Measurements from ENCODE around the gene SRMS. TPM values are rescaled to one million over a fixed set of nuclear protein-coding genes. Genes with fewer than 3 reads are reported as not detected.

The SRMS gene
- total RNA-seq, 1 donor from 2014 or later, result not detected

- Histone ChIP-seq H3K27me3 (no peaks in the 10 kb centered on the region), H3K4me1 (no peaks in the 10 kb centered on the region), H3K36me3 (no peaks in the 10 kb centered on the region), H3K9me3 (no peaks in the 10 kb centered on the region), H3K4me3 (no peak overlapping the region), H3K27ac (no peak overlapping the region)
- TF ChIP-seq, protein P1, sequence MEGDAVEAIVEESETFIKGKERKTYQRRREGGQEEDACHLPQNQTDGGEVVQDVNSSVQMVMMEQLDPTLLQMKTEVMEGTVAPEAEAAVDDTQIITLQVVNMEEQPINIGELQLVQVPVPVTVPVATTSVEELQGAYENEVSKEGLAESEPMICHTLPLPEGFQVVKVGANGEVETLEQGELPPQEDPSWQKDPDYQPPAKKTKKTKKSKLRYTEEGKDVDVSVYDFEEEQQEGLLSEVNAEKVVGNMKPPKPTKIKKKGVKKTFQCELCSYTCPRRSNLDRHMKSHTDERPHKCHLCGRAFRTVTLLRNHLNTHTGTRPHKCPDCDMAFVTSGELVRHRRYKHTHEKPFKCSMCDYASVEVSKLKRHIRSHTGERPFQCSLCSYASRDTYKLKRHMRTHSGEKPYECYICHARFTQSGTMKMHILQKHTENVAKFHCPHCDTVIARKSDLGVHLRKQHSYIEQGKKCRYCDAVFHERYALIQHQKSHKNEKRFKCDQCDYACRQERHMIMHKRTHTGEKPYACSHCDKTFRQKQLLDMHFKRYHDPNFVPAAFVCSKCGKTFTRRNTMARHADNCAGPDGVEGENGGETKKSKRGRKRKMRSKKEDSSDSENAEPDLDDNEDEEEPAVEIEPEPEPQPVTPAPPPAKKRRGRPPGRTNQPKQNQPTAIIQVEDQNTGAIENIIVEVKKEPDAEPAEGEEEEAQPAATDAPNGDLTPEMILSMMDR (IDR thresholded peaks at IDR 0.05), result no peak
- intact Hi-C loops (cut with DNase I), result no loop called here
- DNase-seq (ENCODE audit: low spot score in 2 of 2), result no peak
Observed at GRCh38 chr20:63543733-63544132, 3.8 kb downstream of the SRMS start.

GRCh38 chr20:63543131-63543530 is 4.4 kb downstream of the SRMS start:
- Histone ChIP-seq H3K27me3 (no peaks in the 10 kb centered on the region), H3K36me3 (no peaks in the 10 kb centered on the region), H3K9me3 (no peaks in the 10 kb centered on the region), H3K27ac (no peak overlapping the region), H3K4me3 (no peak overlapping the region), H3K4me1 (no peaks in the 10 kb centered on the region)
- no peak for DNase-seq (ENCODE audit: low spot score in 2 of 2)
- TF ChIP-seq, protein P1 (IDR thresholded peaks at IDR 0.05), result no peak
- intact Hi-C loops (cut with DNase I), result no loop called here

DNA sequence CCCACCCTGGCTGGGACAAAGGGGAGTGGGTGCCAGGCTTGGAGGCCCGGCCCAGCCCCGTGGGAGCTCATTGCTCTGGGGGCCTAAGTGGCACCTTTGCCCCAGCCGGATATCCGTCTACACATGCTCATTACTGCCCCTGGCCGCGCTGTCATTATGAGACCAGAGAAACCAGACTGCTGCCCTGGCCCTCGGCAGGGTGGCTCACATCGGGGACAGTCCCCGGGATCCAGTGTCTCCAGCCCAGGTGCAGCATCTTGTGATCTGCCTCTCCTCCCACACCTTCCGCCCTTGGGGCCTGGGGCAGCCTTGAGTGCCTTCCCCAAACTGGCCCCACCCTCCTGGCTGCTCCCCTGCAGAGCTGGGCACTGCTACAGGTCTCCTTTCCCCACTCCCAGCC is 4.9 kb downstream of the SRMS start:
- H3K4me1 ChIP-seq, result no peaks in the 10 kb centered on the region
- H3K27ac ChIP-seq, result no peak overlapping the region
- DNase-seq (ENCODE audit: low spot score in 2 of 2), result no peak
- TF ChIP-seq, protein P1 (IDR thresholded peaks at IDR 0.05), result no peak
- no peak overlapping the region for H3K4me3 ChIP-seq
- intact Hi-C loops (cut with DNase I), result no loop called here
- no peaks in the 10 kb centered on the region for H3K27me3 ChIP-seq
- H3K9me3 ChIP-seq, result no peaks in the 10 kb centered on the region
- no peaks in the 10 kb centered on the region for H3K36me3 ChIP-seq

DNA sequence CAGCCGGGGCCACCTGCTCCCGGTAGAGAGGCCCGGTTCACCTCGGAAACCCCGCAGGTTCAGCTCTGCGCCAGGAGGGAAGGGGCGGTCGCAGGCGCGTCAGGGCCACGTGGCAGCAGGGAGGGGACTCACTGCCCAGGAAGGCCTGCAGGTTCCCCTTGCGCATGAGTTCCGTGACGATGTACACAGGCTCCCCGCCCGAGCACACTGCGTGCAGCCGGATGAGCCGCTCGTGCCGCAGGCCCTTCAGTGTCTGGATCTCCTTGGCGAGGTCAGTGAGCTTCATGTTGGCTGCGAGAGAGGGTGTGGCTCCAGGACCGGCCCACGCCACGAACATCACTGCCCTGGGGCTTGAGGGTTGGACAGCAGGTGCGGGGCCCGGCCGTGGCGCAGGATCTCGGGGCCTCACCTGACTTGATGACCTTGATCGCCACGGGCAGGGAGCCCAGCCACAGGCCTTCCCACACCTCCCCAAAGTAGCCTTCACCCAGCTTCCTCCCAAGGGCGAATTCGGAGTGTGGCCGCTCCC is 5.5 kb downstream of the SRMS start:
- TF ChIP-seq, protein P1 (IDR thresholded peaks at IDR 0.05), result no peak
- no peak overlapping the region for H3K4me3 ChIP-seq
- H3K9me3 ChIP-seq, result no peaks in the 10 kb centered on the region
- DNase-seq (ENCODE audit: low spot score in 2 of 2), result no peak
- no peaks in the 10 kb centered on the region for H3K36me3 ChIP-seq
- no peaks in the 10 kb centered on the region for H3K4me1 ChIP-seq
- no peaks in the 10 kb centered on the region for H3K27me3 ChIP-seq
- intact Hi-C loops (cut with DNase I), result no loop called here
- H3K27ac ChIP-seq, result no peak overlapping the region

DNA sequence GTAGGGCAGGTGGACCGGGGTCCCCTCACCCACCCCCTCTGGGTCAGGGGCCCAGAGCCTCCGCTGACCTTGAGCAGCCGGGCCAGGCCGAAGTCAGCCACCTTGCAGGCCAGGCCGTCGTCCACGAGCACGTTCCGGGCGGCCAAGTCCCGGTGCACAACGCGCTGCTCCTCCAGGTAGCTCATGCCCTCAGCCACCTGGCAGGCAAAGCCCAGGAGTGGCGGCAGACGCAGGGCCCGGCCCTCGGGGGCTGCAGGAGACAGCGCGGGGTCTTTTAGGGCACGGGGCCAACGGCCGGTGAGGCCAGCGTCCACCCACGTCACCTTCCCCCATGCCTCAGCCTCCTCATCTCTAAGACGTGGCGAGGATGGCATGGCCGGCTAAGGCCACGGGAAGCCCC is 6.2 kb downstream of the SRMS start:
- intact Hi-C loops (cut with DNase I), result no loop called here
- Histone ChIP-seq H3K36me3 (no peaks in the 10 kb centered on the region), H3K9me3 (no peaks in the 10 kb centered on the region), H3K4me3 (no peak overlapping the region), H3K4me1 (peaks cover 0 to 2% of the 10 kb centered on the region in 2 donors), H3K27me3 (peaks cover 5% of the 10 kb centered on the region), H3K27ac (no peak overlapping the region)
- DNase-seq (ENCODE audit: low spot score in 2 of 2), result no peak
- TF ChIP-seq, protein P1 (IDR thresholded peaks at IDR 0.05), result no peak

Data from ascending aorta (tissue), 2 donors.